GM13977 (cell line): ENCODE measurements around the gene METTL1.

Source experiments
- DNase-seq: peaks from one replicate; pipeline ENCODE4 v3.0.0; 2012; ENCODE audit warnings: low spot score
- CTCF ChIP-seq: IDR thresholded peaks from 2 replicates; pipeline ENCODE4 v1.5.1; 2012; ENCODE audit warnings: mild to moderate bottlenecking, control low read depth; ENCODE audit not compliant: insufficient read depth; ENCODE audit errors: extremely low read depth, missing control alignments
- in situ Hi-C: fragments of 300-500 bp; cut with MboI; formaldehyde crosslinking; loops from one replicate; pipeline ENCODE4 v1.12.0; 2022; ENCODE audit warnings: low sequenced_read_pairs, low pct_unique_long_range_greater_than_20kb, mixed read lengths, inconsistent platforms; ENCODE audit not compliant: unreplicated experiment

METTL1 gene

GRCh38 chr12:57760347-57760982 is 11.4 kb downstream of the METTL1 start:
- in situ Hi-C loops: no loop called here
- TF ChIP-seq CTCF: no peak

GRCh38 chr12:57759360-57759980 is 12.4 kb downstream of the METTL1 start:
- DNase-seq: no peak
- in situ Hi-C loops: no loop called here
- TF ChIP-seq CTCF: peak; percentile 64

More at GRCh38 chr12:57760347-57760982, 11.4 kb downstream of the METTL1 start:
- no peak for DNase-seq

DNA sequence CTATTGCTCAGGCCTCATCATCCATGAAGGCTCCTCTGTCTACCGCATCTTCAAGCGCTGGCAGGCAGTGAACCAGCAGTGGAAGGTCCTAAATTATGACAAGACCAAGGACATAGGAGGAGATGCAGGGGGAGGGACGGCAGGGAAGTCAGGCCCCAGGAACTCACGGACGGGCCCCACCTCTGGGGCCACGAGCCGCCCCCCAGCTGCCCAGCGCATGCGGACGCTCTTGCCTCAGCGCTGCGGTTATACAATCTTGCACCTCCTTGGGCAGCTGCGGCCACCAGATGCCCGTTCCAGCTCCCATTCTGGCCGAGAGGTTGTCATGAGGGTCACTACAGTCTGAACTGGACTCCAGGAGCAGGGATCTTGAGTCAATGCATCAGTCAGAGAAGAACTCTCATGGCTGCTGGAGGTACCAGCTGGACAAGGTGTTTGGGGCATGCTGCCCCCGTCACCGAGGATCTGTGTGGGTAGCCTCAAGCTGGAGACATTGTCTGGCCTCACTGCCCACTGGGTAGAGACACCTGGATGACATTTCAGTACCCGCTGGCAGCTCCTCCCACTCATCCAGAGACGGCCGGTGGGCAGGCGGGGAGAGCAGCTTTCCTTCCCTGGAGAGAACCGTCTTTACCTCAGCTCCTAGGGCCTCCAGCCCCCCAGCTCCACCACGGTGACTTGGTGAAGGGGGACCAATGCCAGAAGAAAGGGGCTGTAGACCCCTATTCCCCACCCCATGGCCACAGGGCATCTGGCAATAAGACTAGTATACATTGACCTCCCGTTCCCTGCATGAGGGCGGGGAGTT is 13.1 kb downstream of the METTL1 start:
- DNase-seq: no peak
- no peak for TF ChIP-seq CTCF
- in situ Hi-C loops: no loop called here

- DNase-seq: no peak
- no peak for TF ChIP-seq CTCF
- in situ Hi-C loops: no loop called here
These were observed 14.1 kb downstream of the METTL1 start for GRCh38 chr12:57757771-57758170.

- TF ChIP-seq CTCF: peak; percentile 90
- in situ Hi-C loops: no loop called here
- DNase-seq: peak; percentile 90
These were observed 15.2 kb downstream of the METTL1 start for GRCh38 chr12:57756406-57757341.
